Gastroesophageal sphincter (tissue), 3 donors: ENCODE measurements around the gene SLC25A47.

Source experiments
- CTCF ChIP-seq, 4 experiments: fragments of 200-600 bp in 2 of 4; fragments of 450-650 bp in 2 of 4; sonication (generic) in 1 of 4; IDR thresholded peaks; one replicate each; pipeline ENCODE4 v1.5.1; 2017 to 2019; ENCODE audit warnings: antibody characterized with exemption in 4 of 4, mild to moderate bottlenecking in 2 of 4, moderate library complexity in 2 of 4
- EP300 ChIP-seq: sonication (generic); formaldehyde crosslinking; IDR thresholded peaks from one replicate; pipeline ENCODE4 v1.6.1; 2017; ENCODE audit warnings: antibody characterized with exemption, mild to moderate bottlenecking
- POLR2A ChIP-seq, 2 donors: fragments of 450-650 bp; IDR thresholded peaks; one replicate each; pipeline ENCODE4 v1.6.1; 2017; ENCODE audit warnings: antibody characterized with exemption in 2 of 2, mild to moderate bottlenecking in 2 of 2, moderate library complexity in 1 of 2
- POLR2AphosphoS5 ChIP-seq: sonication (generic); formaldehyde crosslinking; IDR thresholded peaks from one replicate; pipeline ENCODE4 v1.6.1; 2017; ENCODE audit warnings: antibody characterized with exemption

- no peak for TF ChIP-seq CTCF (IDR thresholded peaks at IDR 0.05)
- TF ChIP-seq POLR2A (IDR thresholded peaks at IDR 0.05), result no peak
- no peak for TF ChIP-seq POLR2AphosphoS5
- no peak for TF ChIP-seq EP300
These were observed 791 bp upstream of the SLC25A47 start for GRCh38 chr14:100322138-100322957.
